Vagina (tissue), 2 donors: Measurements from ENCODE around the gene CNIH3.

Experiments used
- CTCF ChIP-seq, 3 experiments: fragments of 450-650 bp in 2 of 3; fragments of 200-600 bp in 1 of 3; sonication (generic) in 1 of 3; IDR thresholded peaks; one replicate each; pipeline ENCODE4 v1.5.1; 2017 to 2019; ENCODE audit warnings: antibody characterized with exemption in 3 of 3, mild to moderate bottlenecking in 2 of 3, moderate library complexity in 2 of 3
- POLR2A ChIP-seq, 2 donors: fragments of 450-650 bp; IDR thresholded peaks; one replicate each; pipeline ENCODE4 v1.6.1; 2017; ENCODE audit warnings: antibody characterized with exemption in 2 of 2, mild to moderate bottlenecking in 2 of 2, moderate library complexity in 2 of 2
- POLR2AphosphoS5 ChIP-seq, 2 donors: sonication (generic); formaldehyde crosslinking; IDR thresholded peaks; one replicate each; pipeline ENCODE4 v1.9.0; 2017; ENCODE audit warnings: antibody characterized with exemption in 2 of 2, mild to moderate bottlenecking in 2 of 2, low read depth in 1 of 2; ENCODE audit not compliant: insufficient read depth in 1 of 2

GRCh38 chr1:224619209-224619608 lies 3.1 kb downstream of the CNIH3 start:
- no peak for TF ChIP-seq CTCF (IDR thresholded peaks at IDR 0.05)
- no peak for TF ChIP-seq POLR2A (IDR thresholded peaks at IDR 0.05)
- TF ChIP-seq POLR2AphosphoS5 (IDR thresholded peaks at IDR 0.05; ENCODE audit: insufficient read depth in 1 of 2, low read depth in 1 of 2), result no peak
